Stimulated activated naive CD8-positive, alpha-beta T cell treated with anti-CD3 and anti-CD28 coated beads, Interleukin-15, amount 100 ng/mL, for 72 hours (primary cell): ENCODE results near the gene DNM1.

Source experiments
- ATAC-seq: fragments of 150-1000 bp; cut with Tn5 transposase; 2 replicates; pipeline ENCODE4 v1.10.0; 2021; ENCODE audit warnings: mild to moderate bottlenecking, moderate library complexity
- DNase-seq, 2 donors: peaks; one replicate each; pipeline ENCODE4 v3.0.0; 2021 to 2022
- H3K27ac Mint-ChIP-seq, 2 donors: one replicate each; pipeline ENCODE4 v1.8.0; 2022; ENCODE audit warnings: mild to moderate bottlenecking in 2 of 2, mixed read lengths in 2 of 2, moderate library complexity in 2 of 2
- H3K27me3 Mint-ChIP-seq: one replicate; pipeline ENCODE4 v1.8.0; 2022; ENCODE audit warnings: mixed read lengths
- H3K4me1 Mint-ChIP-seq: one replicate; pipeline ENCODE4 v1.8.0; 2022; ENCODE audit warnings: mild to moderate bottlenecking, mixed read lengths
- H3K4me3 Mint-ChIP-seq, 2 donors: one replicate each; pipeline ENCODE4 v1.8.0; 2022; ENCODE audit warnings: mild to moderate bottlenecking in 2 of 2, mixed read lengths in 2 of 2, moderate library complexity in 1 of 2
- H3K9me3 Mint-ChIP-seq, 2 donors: one replicate each; pipeline ENCODE4 v1.8.0; 2022; ENCODE audit warnings: mixed read lengths in 2 of 2

The DNM1 gene

DNA sequence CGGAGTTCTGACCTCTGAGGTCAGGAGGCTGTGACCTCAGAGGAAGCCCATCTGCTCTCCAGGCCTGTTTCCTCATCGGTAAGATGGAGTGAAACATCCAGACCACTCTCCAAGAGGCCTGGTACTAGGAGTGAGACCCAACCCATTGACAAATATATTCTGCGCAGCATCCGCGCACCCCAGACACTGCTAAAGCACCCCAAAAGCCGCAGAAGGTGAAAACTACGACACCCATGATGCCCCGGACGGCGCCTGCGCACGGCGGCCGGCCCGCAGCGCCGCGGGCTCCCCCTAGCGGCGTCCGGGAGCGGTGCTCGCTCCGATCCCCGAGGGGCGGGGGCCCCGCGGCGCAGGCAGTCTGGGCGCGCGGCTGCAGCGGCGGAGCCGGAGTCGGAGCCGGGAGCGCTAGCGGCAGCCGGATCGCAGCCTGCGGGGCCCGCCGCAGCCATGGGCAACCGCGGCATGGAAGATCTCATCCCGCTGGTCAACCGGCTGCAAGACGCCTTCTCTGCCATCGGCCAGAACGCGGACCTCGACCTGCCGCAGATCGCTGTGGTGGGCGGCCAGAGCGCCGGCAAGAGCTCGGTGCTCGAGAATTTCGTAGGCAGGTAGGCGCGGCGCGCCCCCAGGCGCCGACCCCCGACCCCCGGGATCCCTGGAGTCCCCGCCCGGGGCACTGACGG, at the start of gene DNM1:
Gene DNM1 (plus strand): TSS at position 356 of the 683 bp plus-strand sequence. CDS start 92 bp downstream, at position 448.
- Mint-ChIP-seq H3K4me3 (peak within 1 kb of the TSS; percentile 73 to 82), H3K9me3 (no peaks in the 10 kb centered on the region), H3K27ac (peak within 1 kb of the TSS; percentile 90 to 97), H3K4me1 (peaks cover 26% of the 10 kb centered on the region), H3K27me3 (peaks cover 26% of the 10 kb centered on the region)
- peak; percentile 90 for ATAC-seq
- peak; percentile 75 to 83 for DNase-seq

DNA sequence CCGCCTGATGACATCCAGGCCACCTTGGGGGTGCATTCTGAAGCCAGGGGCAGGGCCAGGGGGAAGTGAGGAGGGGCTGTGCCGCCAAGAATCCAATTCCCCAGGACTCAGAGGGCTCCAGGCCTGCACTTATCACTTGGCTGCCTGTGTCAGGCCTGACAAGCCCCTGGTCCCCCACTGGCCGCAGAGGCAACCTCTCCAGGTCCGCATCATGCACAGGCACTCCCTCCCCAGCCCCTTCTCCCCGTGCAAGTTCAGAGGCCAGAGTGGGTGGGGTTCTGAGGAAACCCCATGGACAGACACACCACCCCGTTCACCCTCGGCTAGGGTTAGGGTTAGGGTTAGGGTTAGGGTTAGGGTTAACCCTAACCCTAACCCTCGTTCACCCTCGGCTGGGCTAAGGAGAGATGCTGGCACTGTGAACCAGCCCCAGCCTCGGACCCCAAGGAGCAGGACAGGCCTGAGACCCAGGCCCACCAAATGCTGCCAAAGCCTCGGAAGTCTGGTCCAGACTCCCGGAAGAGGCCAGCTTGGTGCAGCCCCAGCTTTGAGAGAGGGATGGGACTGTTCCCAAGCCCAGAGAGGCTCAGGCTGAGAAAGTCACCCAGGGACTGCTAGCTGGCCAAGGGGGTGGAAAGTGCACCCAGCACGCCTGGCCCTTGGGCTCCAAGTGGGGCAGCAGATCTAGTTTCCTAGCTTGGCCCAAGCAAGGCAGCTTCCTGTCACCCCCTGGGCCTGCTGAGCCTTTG, 49.1 kb upstream of the DNM1 start:
- Mint-ChIP-seq H3K27me3 (no peaks in the 10 kb centered on the region), H3K4me3 (no peak overlapping the region), H3K9me3 (no peaks in the 10 kb centered on the region), H3K27ac (no peak overlapping the region), H3K4me1 (peaks cover 7% of the 10 kb centered on the region)
- DNase-seq (no peak), ATAC-seq (no peak)

DNA sequence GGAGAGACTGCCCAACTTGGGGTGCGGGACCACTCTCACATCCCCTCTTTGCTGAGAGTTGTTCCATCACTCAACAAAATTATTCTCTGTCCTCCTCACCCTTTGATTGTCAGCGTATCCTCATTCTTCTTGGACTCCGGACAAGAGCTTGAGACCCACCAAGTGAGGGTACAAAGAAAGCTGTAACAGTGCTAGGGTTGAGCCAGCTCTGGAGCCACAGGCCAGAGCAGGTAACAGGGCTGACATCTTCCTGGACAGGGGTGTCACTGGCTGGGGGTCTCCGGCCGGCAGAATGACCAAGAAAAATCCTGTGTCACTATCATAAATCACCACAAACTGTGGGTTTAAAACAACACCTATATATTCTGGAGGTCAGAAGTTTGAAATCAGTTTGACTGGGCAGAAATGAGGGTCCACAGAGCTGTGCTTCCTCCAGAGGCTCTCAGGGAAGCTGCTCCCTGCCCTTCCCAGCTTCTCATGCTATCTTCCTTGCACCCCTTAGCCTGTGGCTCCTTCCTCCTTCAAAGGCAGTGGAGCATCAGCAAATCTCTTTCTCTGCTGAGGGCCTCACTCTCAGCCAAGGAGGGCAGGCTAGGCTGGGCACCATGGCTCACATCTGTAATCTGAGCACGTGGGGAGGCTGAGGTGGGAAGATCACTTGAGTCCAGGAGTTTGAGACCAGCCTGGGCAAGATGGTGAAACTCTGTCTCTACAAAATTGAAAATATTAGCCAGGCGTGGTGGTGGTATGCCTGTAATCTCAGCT, 47.3 kb upstream of the DNM1 start:
- Mint-ChIP-seq H3K27ac (peak overlapping the region in 1 of 2 donors; percentile 21), H3K9me3 (no peaks in the 10 kb centered on the region), H3K4me1 (peaks cover 12% of the 10 kb centered on the region), H3K4me3 (no peak overlapping the region), H3K27me3 (no peaks in the 10 kb centered on the region)
- DNase-seq (no peak), ATAC-seq (no peak)

GRCh38 chr9:128159522-128159783, 43.7 kb upstream of the DNM1 start:
- peaks cover 32% of the 10 kb centered on the region for H3K4me1 Mint-ChIP-seq
- H3K27me3 Mint-ChIP-seq, result no peaks in the 10 kb centered on the region
- H3K9me3 Mint-ChIP-seq, result no peaks in the 10 kb centered on the region
- H3K27ac Mint-ChIP-seq, result peak overlapping the region; percentile 82 to 89
- H3K4me3 Mint-ChIP-seq, result peak overlapping the region; percentile 85
- DNase-seq (peak; percentile 49 to 67), ATAC-seq (peak; percentile 56)

GRCh38 chr9:128159784-128160602, 43.2 kb upstream of the DNM1 start, which contains the start of gene BBLN:
Gene BBLN (plus strand): TSS chr9:128160265. CDS start chr9:128160408, 143 bp downstream.
- H3K9me3 Mint-ChIP-seq, result no peaks in the 10 kb centered on the region
- no peaks in the 10 kb centered on the region for H3K27me3 Mint-ChIP-seq
- H3K4me3 Mint-ChIP-seq, result peak within 1 kb of the TSS; percentile 85
- peaks cover 32% of the 10 kb centered on the region for H3K4me1 Mint-ChIP-seq
- peak within 1 kb of the TSS; percentile 90 to 96 for H3K27ac Mint-ChIP-seq
- DNase-seq (peak; percentile 90 to 92), ATAC-seq (peak; percentile 91)

DNA sequence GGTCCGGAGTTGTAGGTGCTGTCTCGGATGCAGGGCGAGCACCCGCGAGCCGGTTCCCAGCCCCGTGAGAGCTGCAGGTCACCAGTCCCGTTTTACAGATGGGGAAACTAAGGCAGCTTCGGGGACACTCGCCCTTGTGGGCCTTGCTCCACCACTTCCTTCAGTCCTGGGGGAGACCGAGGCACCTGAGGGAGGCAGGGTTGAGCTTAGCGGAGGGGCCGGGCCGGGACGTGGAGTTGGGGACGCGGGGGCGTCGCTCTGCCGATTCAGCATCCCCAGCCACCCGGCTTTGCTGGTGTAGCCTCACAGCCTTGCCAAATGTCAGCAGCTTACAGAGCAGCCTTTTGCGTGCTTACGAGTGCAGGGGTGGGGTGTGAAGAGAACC, 42.6 kb upstream of the DNM1 start:
- Mint-ChIP-seq H3K27me3 (no peaks in the 10 kb centered on the region), H3K9me3 (no peaks in the 10 kb centered on the region), H3K4me1 (peaks cover 32% of the 10 kb centered on the region), H3K27ac (peak overlapping the region; percentile 90 to 96), H3K4me3 (peak overlapping the region; percentile 85)
- DNase-seq (peak; percentile 55 to 62), ATAC-seq (peak; percentile 66)

DNA sequence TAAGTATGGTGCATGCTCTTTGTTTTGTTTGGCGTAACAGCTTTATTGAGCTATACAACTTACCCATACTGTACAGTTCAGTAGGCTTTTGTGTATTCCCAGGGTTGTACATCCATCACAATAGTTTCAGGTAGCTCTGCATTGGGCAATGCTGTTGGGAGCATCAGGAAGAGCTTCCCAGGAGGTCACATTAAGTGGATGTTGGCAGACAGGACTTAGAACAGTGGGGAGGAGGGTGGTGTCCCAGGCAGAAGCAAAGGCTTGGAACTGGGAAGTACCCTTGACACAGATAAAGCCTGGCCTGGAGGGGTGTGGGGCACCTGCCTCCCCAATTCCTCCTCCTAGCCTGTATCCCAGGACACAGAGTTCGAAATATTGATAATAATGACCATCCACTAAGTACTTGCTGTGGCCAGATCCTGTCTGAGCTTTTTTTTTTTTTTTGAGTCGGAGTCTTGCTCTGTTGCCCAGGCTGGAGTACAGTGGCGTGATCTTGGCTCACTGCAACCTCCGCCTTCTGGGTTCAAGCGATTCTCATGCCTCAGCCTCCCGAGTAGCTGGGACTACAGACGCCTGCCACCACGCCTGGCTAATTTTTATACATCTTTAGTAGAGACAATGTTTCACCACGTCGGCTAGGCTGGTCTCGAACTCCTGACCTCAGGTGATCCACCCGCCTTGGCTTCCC, 41.8 kb upstream of the DNM1 start:
- Mint-ChIP-seq H3K27ac (peak overlapping the region in 1 of 2 donors; percentile 71), H3K27me3 (no peaks in the 10 kb centered on the region), H3K4me3 (peak overlapping the region; percentile 85), H3K9me3 (no peaks in the 10 kb centered on the region), H3K4me1 (peaks cover 32% of the 10 kb centered on the region)
- ATAC-seq (no peak), DNase-seq (no peak)

DNA sequence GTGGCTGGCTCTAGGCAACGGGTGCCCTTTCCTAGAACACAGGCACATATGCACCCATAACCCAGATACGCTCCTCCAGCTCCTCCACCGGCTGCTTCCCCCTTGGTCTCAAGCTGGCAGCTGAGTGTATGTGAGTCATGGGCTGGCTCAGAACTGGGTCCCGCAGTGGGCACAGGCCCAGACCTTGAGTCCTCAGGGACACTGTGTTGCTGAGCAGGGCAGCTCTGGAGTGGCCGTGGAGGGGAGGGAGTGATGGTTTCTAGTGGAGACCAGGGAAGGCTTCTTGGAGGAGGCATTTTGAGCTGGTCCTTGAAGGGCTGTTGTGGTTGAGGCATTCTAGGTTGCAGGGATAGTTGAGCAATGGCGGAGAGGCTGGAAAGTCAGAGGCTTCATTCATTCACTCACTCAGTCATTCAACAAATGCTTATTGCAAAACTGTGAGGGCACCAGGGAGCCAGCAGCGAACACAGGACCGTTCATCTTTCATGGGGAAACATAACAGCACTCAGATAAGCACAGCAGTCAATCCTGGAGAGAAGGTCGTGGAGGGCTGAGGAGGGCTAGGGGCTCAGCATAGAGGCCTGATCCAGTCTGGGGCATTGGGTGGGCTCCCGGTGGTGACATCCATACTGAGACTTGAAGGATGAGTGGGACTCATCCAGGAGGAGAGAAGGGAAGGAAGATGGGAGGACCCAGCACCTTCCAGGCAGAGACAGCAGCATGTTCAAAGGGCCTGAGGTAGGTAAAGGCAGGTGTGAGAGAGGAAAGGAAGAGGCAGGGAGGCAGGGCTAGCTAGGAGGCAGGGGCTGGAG, 40.8 kb upstream of the DNM1 start:
- DNase-seq (no peak), ATAC-seq (no peak)
- peak overlapping the region in 1 of 2 donors; percentile 54 for H3K4me3 Mint-ChIP-seq
- no peaks in the 10 kb centered on the region for H3K27me3 Mint-ChIP-seq
- H3K9me3 Mint-ChIP-seq, result no peaks in the 10 kb centered on the region
- H3K27ac Mint-ChIP-seq, result no peak overlapping the region
- H3K4me1 Mint-ChIP-seq, result peaks cover 32% of the 10 kb centered on the region

GRCh38 chr9:128163027-128163515, 40.1 kb upstream of the DNM1 start:
- ATAC-seq, result no peak
- Mint-ChIP-seq H3K9me3 (no peaks in the 10 kb centered on the region), H3K27ac (no peak overlapping the region), H3K4me1 (peaks cover 32% of the 10 kb centered on the region), H3K4me3 (no peak overlapping the region), H3K27me3 (no peaks in the 10 kb centered on the region)
- no peak for DNase-seq

DNA sequence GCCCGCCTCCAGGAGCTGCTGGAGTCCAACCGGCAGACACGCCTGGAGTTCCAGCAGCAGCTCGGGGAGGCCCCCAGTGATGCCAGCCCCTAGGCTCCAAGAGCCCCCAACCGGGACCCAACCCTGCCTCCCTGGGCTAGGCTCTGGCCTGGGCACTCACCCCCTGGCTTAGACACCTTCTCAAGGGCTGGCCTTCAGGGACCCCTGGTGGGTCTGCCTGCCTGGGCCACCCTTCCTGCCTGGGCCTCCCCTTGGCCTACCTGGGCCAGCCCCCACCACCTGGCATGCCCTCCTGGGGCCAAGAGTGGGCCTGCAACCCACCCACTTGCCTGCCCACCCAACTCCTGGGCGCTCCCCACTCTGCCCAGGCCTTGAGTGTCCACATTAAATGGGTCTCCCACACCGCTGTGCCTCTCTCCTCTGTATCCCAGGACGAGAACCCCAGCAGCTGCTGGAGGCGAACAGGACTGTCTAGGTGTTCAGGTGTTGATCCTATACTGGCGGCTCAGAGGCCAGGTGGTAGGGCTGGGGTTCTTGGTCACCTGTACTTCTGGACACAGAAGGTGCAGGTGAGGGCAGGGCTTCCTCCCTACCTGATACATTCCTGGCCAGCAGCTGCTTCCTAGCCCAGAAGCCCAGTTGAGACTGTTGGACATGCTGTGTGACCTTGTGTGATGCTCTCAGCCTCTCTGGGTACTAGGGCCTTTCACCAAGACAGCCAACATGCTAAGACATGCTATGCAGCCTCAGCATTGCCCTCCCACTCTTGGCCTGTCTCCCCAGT, 39.5 kb upstream of the DNM1 start:
- DNase-seq (no peak), ATAC-seq (no peak)
- Mint-ChIP-seq H3K27ac (no peak overlapping the region), H3K4me1 (peaks cover 32% of the 10 kb centered on the region), H3K9me3 (no peaks in the 10 kb centered on the region), H3K27me3 (no peaks in the 10 kb centered on the region), H3K4me3 (no peak overlapping the region)

GRCh38 chr9:128164307-128164885, 38.8 kb upstream of the DNM1 start:
- H3K4me1 Mint-ChIP-seq, result peaks cover 28% of the 10 kb centered on the region
- ATAC-seq (no peak), DNase-seq (no peak)
- no peak overlapping the region for H3K4me3 Mint-ChIP-seq
- no peaks in the 10 kb centered on the region for H3K27me3 Mint-ChIP-seq
- H3K27ac Mint-ChIP-seq, result no peak overlapping the region
- H3K9me3 Mint-ChIP-seq, result no peaks in the 10 kb centered on the region

DNA sequence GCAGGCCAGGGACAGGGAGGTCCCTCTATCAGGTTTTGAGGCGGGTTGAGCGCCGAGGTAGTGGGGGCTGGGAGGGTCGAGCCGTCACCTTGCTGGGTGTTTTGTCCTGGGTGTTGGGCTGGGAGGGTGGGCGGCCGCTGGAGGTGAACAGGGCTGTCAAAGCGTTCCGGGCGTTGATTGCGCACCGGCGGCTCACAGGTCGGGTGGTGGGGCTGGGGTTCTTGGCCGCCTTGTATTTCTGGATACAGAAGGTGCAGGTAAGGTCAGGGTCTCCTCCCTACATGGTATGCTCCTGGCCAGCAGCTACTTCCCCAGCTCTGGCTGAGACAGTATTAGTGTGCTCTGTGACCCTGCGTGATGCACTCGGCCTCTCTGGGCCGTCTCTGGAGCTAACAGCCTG, 37.0 kb upstream of the DNM1 start:
- ATAC-seq, result no peak
- peaks cover 18% of the 10 kb centered on the region for H3K4me1 Mint-ChIP-seq
- no peak overlapping the region for H3K27ac Mint-ChIP-seq
- H3K4me3 Mint-ChIP-seq, result no peak overlapping the region
- H3K27me3 Mint-ChIP-seq, result no peaks in the 10 kb centered on the region
- no peak for DNase-seq
- H3K9me3 Mint-ChIP-seq, result no peaks in the 10 kb centered on the region

DNA sequence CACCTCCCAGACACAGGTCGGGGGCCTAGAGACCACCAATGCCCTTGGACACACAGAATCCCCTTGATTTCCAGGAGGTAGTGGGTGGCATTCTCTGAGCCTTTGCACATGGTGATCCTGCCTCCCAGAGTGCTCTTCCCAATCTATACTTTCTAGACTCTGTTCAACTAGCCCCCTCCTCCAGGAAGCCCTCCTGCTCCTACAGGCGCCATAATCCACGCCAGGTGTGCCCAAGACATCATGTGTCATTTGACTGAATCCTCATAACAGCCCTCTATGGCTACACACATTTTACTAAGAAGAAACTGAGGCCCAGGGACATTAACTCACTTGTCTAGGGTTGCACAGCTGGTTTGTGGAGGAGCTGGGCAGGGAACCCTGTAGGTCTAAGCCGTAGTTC, 36.0 kb upstream of the DNM1 start:
- Mint-ChIP-seq H3K9me3 (no peaks in the 10 kb centered on the region), H3K27me3 (no peaks in the 10 kb centered on the region), H3K27ac (peak overlapping the region in 1 of 2 donors; percentile 72), H3K4me3 (no peak overlapping the region), H3K4me1 (peaks cover 8% of the 10 kb centered on the region)
- DNase-seq, result no peak
- no peak for ATAC-seq
